Vagina (tissue), 2 donors: ENCODE data around the gene SPACA9.

Source experiments
- CTCF ChIP-seq, 3 experiments: fragments of 450-650 bp in 2 of 3; fragments of 200-600 bp in 1 of 3; sonication (generic) in 1 of 3; IDR thresholded peaks; one replicate each; pipeline ENCODE4 v1.5.1; 2017 to 2019; ENCODE audit warnings: antibody characterized with exemption in 3 of 3, mild to moderate bottlenecking in 2 of 3, moderate library complexity in 2 of 3
- POLR2A ChIP-seq, 2 donors: fragments of 450-650 bp; IDR thresholded peaks; one replicate each; pipeline ENCODE4 v1.6.1; 2017; ENCODE audit warnings: antibody characterized with exemption in 2 of 2, mild to moderate bottlenecking in 2 of 2, moderate library complexity in 2 of 2
- POLR2AphosphoS5 ChIP-seq, 2 donors: sonication (generic); formaldehyde crosslinking; IDR thresholded peaks; one replicate each; pipeline ENCODE4 v1.9.0; 2017; ENCODE audit warnings: antibody characterized with exemption in 2 of 2, mild to moderate bottlenecking in 2 of 2, low read depth in 1 of 2; ENCODE audit not compliant: insufficient read depth in 1 of 2

- TF ChIP-seq CTCF (IDR thresholded peaks at IDR 0.05) (no peak), POLR2AphosphoS5 (IDR thresholded peaks at IDR 0.05; ENCODE audit: insufficient read depth in 1 of 2, low read depth in 1 of 2) (no peak), POLR2A (IDR thresholded peaks at IDR 0.05) (no peak)
These were observed 36.3 kb upstream of the SPACA9 start for GRCh38 chr9:132842124-132843044.
